HG03060 (cell line): ENCODE results near the gene CRKL.

Experiments used
- ATAC-seq: cut with Tn5 transposase; IDR thresholded peaks from one replicate; pipeline ENCODE4 v1.9.1; 2021; ENCODE audit warnings: low read depth, moderate number of reproducible peaks; ENCODE audit not compliant: unreplicated experiment

Gene CRKL

GRCh38 chr22:20979243-20979809, 62.1 kb downstream of the CRKL start:
- ATAC-seq, result no peak

GRCh38 chr22:20979940-20980453, 62.8 kb downstream of the CRKL start:
- no peak for ATAC-seq

- ATAC-seq, result no peak
These were observed 63.3 kb downstream of the CRKL start for GRCh38 chr22:20980523-20980922.

- no peak for ATAC-seq
These were observed 63.9 kb downstream of the CRKL start for GRCh38 chr22:20980938-20981722.

GRCh38 chr22:20981787-20982562, 64.8 kb downstream of the CRKL start, which contains the start of gene LZTR1:
TSS of gene LZTR1 (plus strand) at chr22:20982297. CDS start at chr22:20982372, 75 bp downstream.
- ATAC-seq, result peak; percentile 38

- no peak for ATAC-seq
These were observed 65.3 kb downstream of the CRKL start for GRCh38 chr22:20982563-20982882.

- no peak for ATAC-seq
These were observed 66.0 kb downstream of the CRKL start for GRCh38 chr22:20983081-20983771.

GRCh38 chr22:20985720-20986119, 68.5 kb downstream of the CRKL start:
- no peak for ATAC-seq

GRCh38 chr22:20986365-20986764, 69.2 kb downstream of the CRKL start:
- no peak for ATAC-seq

- no peak for ATAC-seq
These were observed 70.2 kb downstream of the CRKL start for GRCh38 chr22:20987375-20987774.

GRCh38 chr22:20988573-20989322, 71.5 kb downstream of the CRKL start:
- no peak for ATAC-seq

GRCh38 chr22:20989323-20990138, 72.3 kb downstream of the CRKL start:
- no peak for ATAC-seq

GRCh38 chr22:20990184-20991180, 73.3 kb downstream of the CRKL start:
- no peak for ATAC-seq

GRCh38 chr22:20991252-20992055, 74.2 kb downstream of the CRKL start:
- ATAC-seq, result no peak

GRCh38 chr22:20992056-20992442, 74.8 kb downstream of the CRKL start:
- no peak for ATAC-seq

GRCh38 chr22:20992456-20993303, 75.5 kb downstream of the CRKL start:
- ATAC-seq, result no peak
